T-helper 2 cell treated with Interferon-gamma antibody and Interleukin-4, amounts not matched to agents 100 ng/mL and 5 ng/mL, for 36 hours (primary cell): ENCODE measurements around the gene FOXP3. TPM values are rescaled to one million over a fixed set of nuclear protein-coding genes. Genes with fewer than 3 reads are reported as not detected.

Experiments
- intact Hi-C: fragments of 100-400 bp; cut with micrococcal nuclease; formaldehyde crosslinking; loops from one replicate; pipeline ENCODE4 v1.15.1; 2023
- total RNA-seq: library from RNA; stranded (reverse); gene quantifications from 2 replicates; pipeline ENCODE4 v1.2.3, GENCODE V29; 2022

The FOXP3 gene
- total RNA-seq, 1 donor from 2014 or later, result 14.8 TPM

GRCh38 chrX:49276207-49276606 is 11.7 kb upstream of the FOXP3 start:
- intact Hi-C loops, result no loop called here

GRCh38 chrX:49273181-49273727 is 8.7 kb upstream of the FOXP3 start:
- intact Hi-C loops, result loop anchor here (1.0 to 5.0 kb wide), 2 partner anchors 38 to 336 kb away; partner anchors contain the start of gene CCDC22

- intact Hi-C loops, result loop anchor here (5.0 kb wide), 1 partner anchor 335 kb away; no protein-coding TSS in a partner anchor
These were observed 7.9 kb upstream of the FOXP3 start for GRCh38 chrX:49272421-49272820.

GRCh38 chrX:49271341-49271740 is 6.8 kb upstream of the FOXP3 start:
- intact Hi-C loops, result loop anchor here (5.0 kb wide), 1 partner anchor 334 kb away; no protein-coding TSS in a partner anchor

- intact Hi-C loops, result loop anchor here (5.0 kb wide), 1 partner anchor 333 kb away; no protein-coding TSS in a partner anchor
These were observed 5.9 kb upstream of the FOXP3 start for GRCh38 chrX:49270249-49270921.

- intact Hi-C loops, result loop anchor here (1.0 to 5.0 kb wide), 6 partner anchors 35 to 749 kb away; partner anchors contain the start of genes CCDC22, EBP and SYP
These were observed 5.3 kb upstream of the FOXP3 start, which contains the start of gene PPP1R3F for GRCh38 chrX:49269767-49270248. Gene PPP1R3F, plus strand, starts transcription at chrX:49269793. Its CDS starts 77 bp downstream, at chrX:49269870.

- intact Hi-C loops, result loop anchor here (1.0 to 2.0 kb wide), 5 partner anchors 34 to 748 kb away; partner anchors contain the start of genes CCDC22, EBP and SYP
These were observed 4.7 kb upstream of the FOXP3 start for GRCh38 chrX:49269010-49269766.

GRCh38 chrX:49268702-49269009 is 4.1 kb upstream of the FOXP3 start:
- intact Hi-C loops, result loop anchor here (1.0 to 2.0 kb wide), 5 partner anchors 33 to 747 kb away; partner anchors contain the start of genes CCDC22, EBP and SYP

GRCh38 chrX:49266523-49267445 is 2.3 kb upstream of the FOXP3 start:
- intact Hi-C loops, result no loop called here

- intact Hi-C loops, result no loop called here
These were observed 879 bp downstream of the FOXP3 start for GRCh38 chrX:49263631-49264030.

- intact Hi-C loops, result no loop called here
These were observed 1.9 kb downstream of the FOXP3 start for GRCh38 chrX:49262603-49263002.

- intact Hi-C loops, result no loop called here
These were observed 4.1 kb downstream of the FOXP3 start for GRCh38 chrX:49260221-49260985.

GRCh38 chrX:49258749-49259124 is 5.8 kb downstream of the FOXP3 start:
- intact Hi-C loops, result no loop called here

- intact Hi-C loops, result no loop called here
These were observed 6.4 kb downstream of the FOXP3 start for GRCh38 chrX:49257846-49258748.

GRCh38 chrX:49257074-49257790 is 7.3 kb downstream of the FOXP3 start:
- intact Hi-C loops, result no loop called here

- intact Hi-C loops, result no loop called here
These were observed 8.1 kb downstream of the FOXP3 start for GRCh38 chrX:49256268-49256995.

GRCh38 chrX:49254639-49255038 is 9.9 kb downstream of the FOXP3 start:
- intact Hi-C loops, result no loop called here

- intact Hi-C loops, result no loop called here
These were observed 13.2 kb downstream of the FOXP3 start for GRCh38 chrX:49251325-49251724.
